A549 treated with Mapracorat at 1 μM for 4 hours (cell line): ENCODE data around the gene PRAMEF20. TPM values are rescaled to one million over a fixed set of nuclear protein-coding genes. Genes with fewer than 3 reads are reported as not detected.

Experiments used
- total RNA-seq: library from RNA; stranded (reverse); fragments of 200-300 nt; extraction: Qiagen RNA extraction; gene quantifications from 5 replicates; pipeline ENCODE4 v1.2.3, GENCODE V29; 2022

PRAMEF20 gene
- total RNA-seq, result not detected in 5 replicates

DNA sequence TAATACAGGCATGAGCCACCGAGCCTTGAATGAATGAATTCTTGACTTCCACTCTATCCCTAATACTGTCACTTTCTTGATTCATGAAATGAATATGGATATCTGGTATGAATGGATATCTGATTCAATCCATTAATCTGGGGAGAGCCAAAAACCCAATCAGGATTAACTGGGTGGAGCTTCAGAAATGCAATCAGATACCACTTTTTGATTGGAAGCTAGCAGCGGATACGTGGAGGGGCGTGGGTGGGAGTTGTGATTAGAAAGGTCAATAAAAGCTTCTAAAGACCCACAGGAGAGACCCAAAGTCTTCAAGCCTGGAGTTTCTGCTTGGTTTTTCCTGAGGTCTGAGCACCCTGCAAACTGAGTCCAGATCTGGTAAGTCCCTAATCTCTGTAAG is at the start of gene PRAMEF20:
Gene PRAMEF20, plus strand, starts transcription at position 301 of the 400 bp plus-strand sequence. CDS start 5,905 bp downstream, outside the sequence.

DNA sequence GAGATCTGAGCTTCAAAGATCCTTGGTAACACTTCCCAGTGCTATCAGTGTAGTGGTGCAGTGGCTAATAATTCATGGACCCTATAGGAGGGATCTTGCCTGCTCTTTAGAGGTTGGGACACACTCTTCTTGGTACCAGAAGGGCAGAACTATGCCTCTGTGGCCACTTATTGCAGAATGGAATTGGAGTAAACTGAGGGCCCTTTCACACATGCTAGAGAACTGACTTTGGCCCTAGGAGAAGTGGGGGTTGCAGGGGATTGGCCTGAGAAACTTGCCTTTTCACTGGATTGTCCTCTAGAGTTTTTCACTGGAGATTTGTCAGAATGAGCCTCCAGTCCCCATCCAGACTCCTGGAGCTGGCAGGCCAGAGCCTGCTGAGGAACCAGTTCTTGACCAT is 20.9 kb upstream of the PRAMEF20 start, which contains the start of gene PRAMEF17:
Gene PRAMEF17, plus strand, starts transcription at position 301 of the 400 bp plus-strand sequence. Its CDS starts 26 bp downstream, at position 327.

Other genes starting within 250 kb of the PRAMEF20 start
- not detected in 5 replicates for gene HNRNPCL4, start 244.8 kb upstream of the PRAMEF20 start, total RNA-seq
- gene PRAMEF9, start 238.6 kb upstream of the PRAMEF20 start, total RNA-seq, result not detected in 5 replicates
- gene PRAMEF13, start 209.0 kb upstream of the PRAMEF20 start, total RNA-seq, result not detected in 5 replicates
- gene PRAMEF18, start 184.3 kb upstream of the PRAMEF20 start, total RNA-seq, result not detected in 5 replicates
- gene PRAMEF5, start 156.3 kb upstream of the PRAMEF20 start, total RNA-seq, result not detected in 5 replicates
- gene PRAMEF8, start 125.3 kb upstream of the PRAMEF20 start, total RNA-seq, result not detected in 5 replicates
- not detected in 5 replicates for gene PRAMEF33, start 106.9 kb upstream of the PRAMEF20 start, total RNA-seq
- gene PRAMEF15, start 94.9 kb upstream of the PRAMEF20 start, total RNA-seq, result not detected in 5 replicates
- gene PRAMEF14, start 63.3 kb upstream of the PRAMEF20 start, total RNA-seq, result not detected in 5 replicates
- gene PRAMEF19, start 38.5 kb upstream of the PRAMEF20 start, total RNA-seq, result not detected in 5 replicates
- gene PRAMEF17, start 20.8 kb upstream of the PRAMEF20 start, total RNA-seq, result not detected in 5 replicates
- 0.06 TPM in 1 of 5 replicates, not detected in the others for gene LRRC38, start 103.6 kb downstream of the PRAMEF20 start, total RNA-seq
- gene PDPN, start 173.4 kb downstream of the PRAMEF20 start, total RNA-seq, result not detected in 5 replicates